ENCODE results near the gene TTC39A.

The TTC39A gene

DNA sequence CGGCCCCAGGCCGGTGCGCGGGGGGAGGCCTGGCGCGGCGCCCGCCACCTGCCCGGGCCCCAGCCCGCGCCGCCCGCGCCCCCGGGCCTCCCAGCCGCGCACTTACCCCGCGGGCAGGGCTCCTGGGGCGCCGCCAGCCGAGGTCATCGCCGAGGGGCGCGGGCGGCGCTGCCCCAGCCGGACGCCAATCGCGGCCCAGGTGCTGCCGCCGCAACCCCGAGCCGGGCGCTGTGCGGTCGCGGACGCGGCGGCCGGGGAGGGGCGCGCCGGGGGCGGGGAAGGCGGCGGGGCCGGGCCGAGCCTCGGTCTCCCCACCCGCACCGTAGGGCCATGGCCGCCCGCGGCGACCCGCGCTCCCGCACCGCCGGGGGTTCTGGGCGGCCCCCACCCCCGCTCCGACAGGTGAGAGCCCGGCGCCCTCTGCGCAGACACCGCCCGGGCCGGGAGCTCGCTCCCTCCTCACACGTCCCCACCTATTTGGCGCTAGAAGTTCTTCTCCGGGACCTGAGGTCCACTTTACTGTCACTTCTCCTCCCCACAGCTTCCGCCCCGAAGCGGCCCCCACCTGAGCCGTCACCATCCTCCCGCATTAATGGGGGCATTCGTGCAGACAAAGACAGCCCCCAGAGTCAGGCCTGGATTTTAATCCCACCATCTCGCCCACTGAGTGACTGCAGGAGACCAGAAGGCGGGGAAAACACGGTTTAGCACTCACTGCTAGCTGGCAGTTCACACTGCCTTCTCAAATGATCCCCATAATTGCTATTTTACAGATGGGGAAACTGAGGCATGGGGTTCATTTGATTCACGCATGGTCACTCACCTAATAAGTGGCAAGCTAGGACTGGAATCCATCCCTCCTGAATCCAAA, at the start of gene TTC39A:
Gene TTC39A (minus strand): TSS at position 232 of the 871 bp plus-strand sequence. CDS start 85 bp downstream, at position 147.
- DNase-seq = no peak

DNA sequence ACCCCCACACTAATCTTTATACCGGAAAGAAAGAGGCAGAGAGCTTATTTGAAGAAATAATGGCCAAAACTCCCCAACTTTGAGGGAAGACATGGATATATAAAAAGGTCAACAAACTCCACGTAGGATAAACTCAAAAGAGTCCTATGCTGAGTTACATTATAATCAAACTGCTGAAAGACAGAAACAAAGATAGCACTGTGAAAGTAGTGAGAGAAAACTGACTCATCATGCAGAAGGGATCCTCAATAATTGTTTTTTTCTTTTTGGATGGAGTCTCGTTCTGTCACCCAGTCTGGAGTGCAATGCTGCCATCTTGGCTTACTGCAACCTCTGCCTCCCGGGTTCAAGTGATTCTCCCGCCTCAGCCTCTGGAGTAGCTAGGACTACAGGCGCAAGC, 48.5 kb upstream of the TTC39A start:
- no peak for DNase-seq

GRCh38 chr1:51373898-51374297, 43.5 kb upstream of the TTC39A start:
- no peak for DNase-seq

- no peak for DNase-seq
These were observed 42.2 kb upstream of the TTC39A start for GRCh38 chr1:51372561-51372960.

DNA sequence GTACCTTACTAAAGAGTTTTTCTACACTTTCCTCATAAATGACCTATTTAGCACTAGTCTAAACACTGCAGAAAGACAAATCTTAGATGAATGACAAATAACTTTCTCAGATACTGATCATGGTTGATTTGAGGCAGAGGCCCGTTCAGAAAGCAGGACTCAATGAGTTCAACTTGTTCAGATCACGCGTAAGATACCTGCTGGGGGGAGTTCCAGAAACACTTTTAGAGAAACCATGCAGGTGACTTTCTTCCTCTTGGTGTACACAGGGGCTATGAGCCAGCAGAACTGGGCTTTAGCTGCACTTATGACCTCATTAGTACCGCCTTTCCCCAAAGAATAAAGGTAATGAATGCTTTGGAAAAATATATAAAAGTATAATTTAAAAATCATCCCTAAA, 38.8 kb upstream of the TTC39A start:
- no peak for DNase-seq

DNA sequence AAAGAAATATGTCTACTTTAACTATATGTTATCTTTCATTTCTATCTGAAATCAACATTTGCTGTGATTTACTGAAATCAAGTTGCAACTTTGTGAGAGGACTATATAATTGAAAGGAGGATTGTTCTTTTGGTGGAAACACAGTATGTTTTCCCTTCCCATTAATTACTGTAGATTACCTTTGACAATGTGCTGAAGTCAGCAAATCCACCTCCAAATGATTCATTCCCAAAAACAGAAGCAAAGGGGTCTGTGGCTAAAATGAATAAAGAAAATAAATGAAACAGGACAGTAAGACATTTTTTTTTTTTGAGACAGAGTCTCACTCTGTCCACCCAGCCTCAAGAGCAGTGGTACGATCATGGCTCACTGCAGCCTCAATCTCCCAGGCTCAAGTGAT, 35.4 kb upstream of the TTC39A start:
- DNase-seq = no peak

DNA sequence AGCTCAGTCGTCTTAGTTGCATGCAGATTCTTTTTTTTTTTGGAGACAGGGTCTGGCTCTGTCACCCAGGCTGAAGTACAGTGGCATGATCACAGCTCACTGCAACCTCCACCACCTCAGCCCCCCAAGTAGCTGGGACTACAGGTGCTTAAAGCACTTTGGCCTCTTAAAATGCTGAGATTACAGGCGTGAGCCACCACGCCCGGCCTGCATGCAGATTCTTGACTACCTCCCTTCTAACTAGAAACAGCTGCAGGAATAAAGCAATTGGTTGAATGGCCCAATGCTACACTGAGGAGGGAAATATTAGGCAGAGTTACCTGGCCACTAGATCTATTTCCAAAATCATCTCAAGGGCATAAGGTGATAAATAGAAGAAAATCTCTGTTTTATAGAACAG, 29.5 kb upstream of the TTC39A start:
- DNase-seq = no peak

- DNase-seq = no peak
These were observed 25.0 kb upstream of the TTC39A start for GRCh38 chr1:51355382-51355781.

DNA sequence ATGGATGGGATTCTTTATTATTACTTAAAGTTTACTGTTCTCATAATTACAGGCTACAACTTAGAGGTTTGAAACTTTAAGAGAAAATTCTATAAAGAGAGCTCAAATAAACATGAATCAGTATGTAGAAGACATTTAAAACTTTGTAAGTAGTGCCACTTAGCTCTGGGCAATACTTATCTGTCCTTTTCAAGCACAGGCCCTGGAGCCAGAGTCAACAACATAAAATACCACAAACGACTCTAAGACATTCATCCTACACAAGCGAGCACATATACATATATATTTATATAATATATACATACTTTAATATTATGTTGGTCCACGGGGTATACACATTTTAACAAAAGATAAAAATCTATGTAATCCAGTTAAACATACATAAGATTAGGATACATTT, 24.1 kb upstream of the TTC39A start:
- DNase-seq = no peak

DNA sequence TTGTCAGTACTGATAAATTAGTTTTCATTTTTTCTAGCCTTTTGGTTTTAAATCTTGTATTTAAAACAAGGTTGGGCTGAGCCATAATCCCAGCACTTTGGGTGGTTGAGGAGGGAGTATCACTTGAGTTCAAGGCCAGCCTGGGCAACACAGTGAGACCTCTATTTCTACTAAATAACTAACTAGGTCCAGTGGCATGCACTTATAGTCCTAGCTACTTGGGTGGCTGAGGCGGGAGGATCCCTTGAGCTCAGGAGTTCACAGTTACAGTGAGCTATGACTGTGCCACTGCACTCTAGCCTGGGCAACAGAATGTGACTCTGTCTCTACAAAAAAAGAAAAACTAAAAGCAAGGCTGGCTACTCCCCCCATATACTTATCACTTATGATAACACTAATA, 21.5 kb upstream of the TTC39A start:
- DNase-seq = no peak

- DNase-seq = no peak
These were observed 19.5 kb upstream of the TTC39A start for GRCh38 chr1:51349862-51350261.

DNA sequence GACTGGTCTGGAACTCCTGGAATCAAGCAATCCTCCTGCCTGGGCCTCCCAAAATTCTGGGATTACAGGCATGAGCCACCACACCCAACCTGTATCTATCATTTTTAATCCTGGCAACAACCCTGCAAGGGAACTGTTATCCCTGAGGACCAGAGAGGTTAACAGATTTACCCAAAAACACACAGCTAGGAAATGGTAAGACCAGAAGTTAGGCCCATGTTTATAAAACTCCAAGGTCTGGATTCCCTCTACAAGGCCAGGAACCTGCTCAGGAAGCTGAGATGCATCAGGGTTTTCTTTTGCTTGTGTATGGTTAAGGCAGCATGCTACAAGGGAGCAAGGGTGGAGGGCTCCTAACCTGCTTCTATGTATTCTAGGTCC, 17.8 kb upstream of the TTC39A start:
- DNase-seq = no peak

DNA sequence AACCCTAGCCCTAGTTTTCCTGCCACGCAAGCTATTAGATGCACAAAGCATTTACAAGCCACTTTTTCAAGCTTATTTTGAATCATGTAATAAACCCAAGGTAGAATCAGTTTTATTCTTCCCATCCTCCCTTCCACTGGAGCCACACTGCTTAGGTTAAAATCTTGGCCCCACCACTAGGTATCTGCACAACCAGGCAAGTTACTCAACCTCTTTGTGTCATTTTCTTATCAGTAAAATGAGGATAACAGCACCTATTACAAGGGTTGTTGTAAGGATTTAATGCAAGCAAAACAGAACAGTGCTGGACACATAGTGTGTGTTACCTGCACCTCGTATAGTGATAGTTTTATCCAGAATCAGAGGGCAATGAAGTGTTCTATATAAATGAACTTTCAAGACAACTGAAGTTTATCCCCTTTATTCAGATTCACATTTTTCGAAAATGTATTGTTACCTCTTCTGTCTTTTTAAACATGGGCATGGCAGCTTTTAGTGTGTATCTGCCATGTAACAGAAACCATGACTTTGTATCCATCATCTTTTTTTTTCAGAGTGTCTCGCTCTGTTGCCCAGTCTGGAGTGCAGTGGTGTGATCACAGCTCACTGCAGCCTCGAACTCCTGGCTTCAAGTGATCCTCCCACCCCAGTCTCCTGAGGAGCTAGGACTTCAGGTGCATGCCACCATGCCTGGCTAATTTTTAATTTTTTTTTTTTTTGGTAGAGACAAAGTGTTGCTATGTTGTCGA, 17.2 kb upstream of the TTC39A start:
- no peak for DNase-seq

GRCh38 chr1:51346086-51346942, 16.0 kb upstream of the TTC39A start:
- no peak for DNase-seq

- DNase-seq = no peak
These were observed 14.9 kb upstream of the TTC39A start for GRCh38 chr1:51345300-51345687.

- DNase-seq = no peak
These were observed 14.4 kb upstream of the TTC39A start for GRCh38 chr1:51344602-51345299.

DNA sequence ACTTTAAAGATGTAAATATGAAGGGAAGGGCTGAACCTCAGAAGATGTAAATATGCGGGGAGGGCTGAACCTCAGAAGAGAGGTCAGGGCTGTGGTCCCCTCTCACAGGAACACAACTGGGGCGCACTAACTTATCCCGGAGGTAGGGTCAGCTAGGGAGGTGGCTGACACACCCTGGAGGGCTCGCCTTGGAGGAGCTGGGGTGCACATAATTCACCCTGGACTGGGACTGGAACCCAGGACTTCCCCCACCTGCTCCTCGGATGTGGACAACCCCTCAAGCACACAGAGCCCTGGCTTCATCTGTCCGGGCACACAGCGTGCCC, 13.9 kb upstream of the TTC39A start:
- no peak for DNase-seq

GRCh38 chr1:51343624-51344023, 13.3 kb upstream of the TTC39A start:
- no peak for DNase-seq

DNA sequence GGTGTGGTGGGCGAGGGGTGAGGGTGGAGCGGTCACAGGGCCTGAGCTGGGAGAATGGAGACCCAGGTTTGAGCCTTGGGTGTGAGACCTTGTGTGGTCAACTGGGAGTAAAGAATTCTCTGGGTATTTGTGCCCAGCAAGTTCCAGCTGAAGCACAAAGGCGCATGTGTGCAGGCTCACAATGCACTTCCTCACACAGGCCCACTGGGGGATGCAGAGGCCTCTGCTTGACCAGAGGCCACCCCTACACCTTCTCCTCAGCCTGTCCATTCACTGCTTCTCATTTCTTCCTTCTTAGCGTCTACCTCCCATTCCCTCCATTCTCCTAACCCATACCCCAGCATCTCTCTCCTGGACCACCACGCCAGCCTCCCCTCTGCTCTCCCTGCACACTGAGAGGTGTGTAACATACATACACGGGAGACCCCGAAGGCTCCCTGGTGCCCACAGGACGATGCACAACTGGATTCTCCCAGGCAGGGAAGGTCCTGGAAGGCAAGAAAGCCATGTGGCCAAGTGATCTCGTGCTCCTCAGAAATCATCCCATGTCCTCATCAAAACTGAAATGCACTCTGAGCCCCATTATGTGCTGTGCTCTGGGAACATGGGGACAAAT, 12.3 kb upstream of the TTC39A start:
- no peak for DNase-seq

DNA sequence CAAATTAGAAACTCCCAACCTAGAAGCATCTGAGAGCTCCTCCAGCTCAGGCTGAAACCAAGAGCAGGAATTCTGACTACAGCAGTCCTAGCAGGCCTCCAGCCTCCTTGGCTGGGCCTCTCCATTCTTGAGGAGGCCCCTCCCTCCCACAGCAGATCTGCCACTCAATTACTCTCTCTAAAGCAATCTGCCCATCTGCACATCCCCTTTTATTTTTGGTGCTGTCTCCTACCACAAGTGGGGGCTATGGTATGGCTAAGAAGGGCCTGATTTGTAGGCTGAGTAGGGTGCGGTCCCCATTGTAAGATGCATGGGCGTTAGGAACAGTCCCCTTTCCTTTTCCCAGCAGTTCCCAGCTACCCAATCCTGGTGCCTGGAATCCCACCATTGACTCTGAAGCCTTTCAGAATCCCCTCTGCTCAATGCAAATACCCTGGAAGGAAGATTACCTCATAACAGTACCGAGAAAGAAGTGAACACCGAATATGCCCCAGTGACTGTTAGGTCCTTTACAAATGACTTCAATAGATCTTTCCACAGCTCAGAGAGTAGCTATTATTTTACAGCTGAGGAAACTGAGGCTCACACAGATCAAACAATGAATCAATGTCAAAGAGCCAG, 11.6 kb upstream of the TTC39A start:
- DNase-seq = no peak

DNA sequence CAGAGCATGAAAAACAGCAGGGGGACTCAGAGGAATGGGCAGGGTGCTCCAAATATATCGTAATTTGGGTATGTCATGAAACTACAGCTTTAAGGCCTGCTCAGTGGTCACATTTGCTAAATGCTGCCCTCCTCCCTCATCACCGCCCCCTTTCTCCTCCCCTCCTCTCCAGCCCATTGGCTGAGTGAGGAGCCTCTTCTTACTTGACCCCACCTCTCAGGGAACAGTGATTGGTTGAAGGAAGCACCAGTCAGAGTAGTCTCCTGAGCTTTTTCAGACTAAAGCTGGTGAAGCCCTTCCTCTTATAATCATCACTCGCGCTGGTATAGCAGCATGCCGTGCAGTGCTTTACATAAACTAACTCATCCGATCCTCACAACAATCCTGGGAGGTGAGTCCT, 10.0 kb upstream of the TTC39A start:
- no peak for DNase-seq

DNA sequence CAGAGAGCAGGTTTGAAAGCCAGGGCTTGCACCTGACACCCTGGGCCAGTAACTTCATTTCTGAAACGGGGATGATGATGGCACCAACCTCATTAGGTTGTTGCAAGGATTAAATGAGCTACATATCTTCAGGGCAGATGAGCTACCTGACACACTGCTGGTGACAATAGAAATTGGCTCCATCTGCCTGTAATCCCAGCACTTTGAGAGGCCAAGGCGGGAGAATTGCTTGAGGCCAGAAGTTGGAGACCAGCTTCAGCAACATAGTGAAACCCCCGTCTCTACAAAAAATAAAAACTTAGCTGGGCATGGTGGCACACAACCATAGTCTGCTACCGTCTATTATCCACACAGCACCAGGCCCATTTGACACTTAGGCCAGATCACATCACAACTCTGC, 6.3 kb upstream of the TTC39A start:
- DNase-seq = no peak
